Neuronal stem cell (in vitro differentiated cells): ENCODE results near the gene ADORA2A.

Source experiments
- DNase-seq: peaks from one replicate; pipeline ENCODE4 v3.0.0-alpha.2; 2013; ENCODE audit warnings: low spot score
- H2AFZ ChIP-seq: one replicate; pipeline ENCODE4 v1.6.1; 2013; ENCODE audit warnings: mild to moderate bottlenecking, low read length, inconsistent platforms
- H2AK5ac ChIP-seq: 2 replicates; pipeline ENCODE4 v1.6.1; 2013; ENCODE audit warnings: low read depth, mild to moderate bottlenecking, inconsistent platforms, low read length, moderate library complexity, mixed read lengths
- H2BK120ac ChIP-seq: 2 replicates; pipeline ENCODE4 v1.6.1; 2013; ENCODE audit warnings: low read depth, mild to moderate bottlenecking, inconsistent platforms, low read length, moderate library complexity, mixed read lengths
- H2BK12ac ChIP-seq: one replicate; pipeline ENCODE4 v1.6.1; 2013; ENCODE audit warnings: low read length, inconsistent platforms
- H2BK15ac ChIP-seq: 2 replicates; pipeline ENCODE4 v1.6.1; 2013; ENCODE audit warnings: mild to moderate bottlenecking, low read length, inconsistent platforms, mixed read lengths
- H2BK5ac ChIP-seq: one replicate; pipeline ENCODE4 v1.6.1; 2013; ENCODE audit warnings: inconsistent platforms, mild to moderate bottlenecking, low read length, moderate library complexity
- H3K14ac ChIP-seq: one replicate; pipeline ENCODE4 v1.6.1; 2013; ENCODE audit warnings: low read length, inconsistent platforms
- H3K18ac ChIP-seq: 2 replicates; pipeline ENCODE4 v1.6.1; 2013; ENCODE audit warnings: low read length, inconsistent platforms
- H3K23ac ChIP-seq: 2 replicates; pipeline ENCODE4 v1.6.1; 2013; ENCODE audit warnings: low read depth, mild to moderate bottlenecking, mixed read lengths, low read length, inconsistent platforms; ENCODE audit not compliant: poor library complexity
- H3K27ac ChIP-seq: replicated peaks from 3 replicates; pipeline ENCODE4 v1.5.1; 2013; ENCODE audit warnings: low read length, inconsistent platforms
- H3K27me3 ChIP-seq, 3 experiments: 2 replicates each; pipeline ENCODE4 v1.6.1; 2013; ENCODE audit warnings: low read length in 3 of 3, mild to moderate bottlenecking in 2 of 3, inconsistent platforms in 1 of 3, low read depth in 1 of 3, mixed read lengths in 1 of 3, moderate library complexity in 1 of 3; ENCODE audit not compliant: control insufficient read depth in 3 of 3, insufficient read depth in 3 of 3
- H3K36me3 ChIP-seq, 2 donors: replicated peaks in 1 of 2; 2 replicates each; pipeline ENCODE4 v1.6.1; 2013; ENCODE audit warnings: low read length in 2 of 2; ENCODE audit not compliant: control insufficient read depth in 2 of 2, insufficient read depth in 2 of 2
- H3K4ac ChIP-seq: 2 replicates; pipeline ENCODE4 v1.6.1; 2013; ENCODE audit warnings: inconsistent platforms, mild to moderate bottlenecking, low read length, moderate library complexity
- H3K4me1 ChIP-seq, 2 donors: 1 replicate in 1 of 2; 2 replicates in 1 of 2; pipeline ENCODE4 v1.6.1; 2013; ENCODE audit warnings: low read length in 2 of 2, low read depth in 1 of 2; ENCODE audit not compliant: control insufficient read depth in 2 of 2, insufficient read depth in 1 of 2
- H3K4me2 ChIP-seq: one replicate; pipeline ENCODE4 v1.6.1; 2013; ENCODE audit warnings: mild to moderate bottlenecking, low read length, inconsistent platforms; ENCODE audit not compliant: insufficient read depth, poor library complexity, severe bottlenecking
- H3K4me3 ChIP-seq, 2 donors: 2 replicates each; pipeline ENCODE4 v1.5.1; 2013; ENCODE audit warnings: low read length in 2 of 2, mild to moderate bottlenecking in 2 of 2, inconsistent platforms in 1 of 2, moderate library complexity in 1 of 2
- H3K79me1 ChIP-seq: one replicate; pipeline ENCODE4 v1.6.1; 2013; ENCODE audit warnings: low read depth, mild to moderate bottlenecking, inconsistent platforms, low read length, moderate library complexity
- H3K9ac ChIP-seq: one replicate; pipeline ENCODE4 v1.6.1; 2013; ENCODE audit warnings: mild to moderate bottlenecking, low read depth, low read length, inconsistent platforms; ENCODE audit not compliant: poor library complexity
- H3K9me3 ChIP-seq, 2 donors: replicated peaks in 1 of 2; 2 replicates each; pipeline versions ENCODE3 to v1.6.1; 2013; ENCODE audit warnings: low read length in 2 of 2, mild to moderate bottlenecking in 2 of 2, inconsistent platforms in 1 of 2, low read depth in 1 of 2, mixed read lengths in 1 of 2, moderate library complexity in 1 of 2; ENCODE audit not compliant: control insufficient read depth in 2 of 2, insufficient read depth in 1 of 2
- H4K8ac ChIP-seq: one replicate; pipeline ENCODE4 v1.6.1; 2013; ENCODE audit warnings: low read depth, mild to moderate bottlenecking, inconsistent platforms, low read length, moderate library complexity
- H4K91ac ChIP-seq: one replicate; pipeline ENCODE4 v1.6.1; 2013; ENCODE audit warnings: low read length, low read depth, mild to moderate bottlenecking, inconsistent platforms; ENCODE audit not compliant: poor library complexity
- WGBS, 2 donors: extraction: QIAGEN DNeasy Blood & Tissue Kit; methylation state at CpG; one replicate each; pipeline ENCODE4 v1.1.7; 2013; ENCODE audit warnings: missing lambda C conversion rate in 2 of 2, mixed read lengths in 1 of 2; ENCODE audit not compliant: insufficient read length in 2 of 2, insufficient replicate concordance in 1 of 2; ENCODE audit errors: extremely low coverage in 2 of 2; 5-methylcytosine and 5-hydroxymethylcytosine counted together

ADORA2A gene

DNA sequence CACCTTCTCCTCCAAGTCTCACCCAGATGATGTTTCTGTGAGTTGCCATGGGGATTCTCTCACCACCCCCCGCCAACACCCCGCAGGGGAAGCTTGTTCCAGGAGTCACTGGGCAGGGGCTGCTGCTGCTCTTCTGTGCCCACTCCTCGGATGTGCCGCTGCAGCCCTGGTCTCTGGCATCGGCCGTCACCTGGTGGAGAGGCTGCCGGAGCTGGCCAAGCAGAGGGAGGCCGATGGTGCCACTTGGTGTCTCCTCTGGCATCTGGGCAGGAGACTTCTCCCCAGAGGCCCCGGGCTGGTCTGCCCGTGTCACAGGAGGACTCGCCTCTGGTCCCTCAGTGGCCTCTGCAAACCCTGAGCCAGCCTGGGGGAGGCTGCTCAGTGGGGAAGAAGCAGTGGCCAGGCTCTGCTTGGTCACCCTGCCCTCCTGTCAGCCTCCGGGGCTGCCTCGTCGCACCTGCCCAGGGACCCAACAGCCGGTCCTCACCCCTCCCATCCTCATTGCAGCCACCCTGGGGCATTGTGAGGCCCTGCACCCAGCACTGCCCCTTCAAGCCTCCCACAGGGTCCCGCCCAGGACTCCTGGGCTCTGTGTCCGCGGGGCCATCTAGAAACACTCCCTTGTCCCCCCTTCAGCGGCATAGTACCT is 424 bp upstream of the ADORA2A start:
- no peak overlapping the region for H3K9ac ChIP-seq
- peak overlapping the region; percentile 59 for H2BK15ac ChIP-seq
- H2BK5ac ChIP-seq: no peak overlapping the region
- H3K4me1 ChIP-seq: peaks cover 8 to 14% of the 10 kb centered on the region in 2 donors
- H3K14ac ChIP-seq: no peak overlapping the region
- no peak for DNase-seq
- H3K4me3 ChIP-seq: no peak overlapping the region
- no CpG with 5 or more reads among the region's 19 CpGs for WGBS, 2 donors
- H4K8ac ChIP-seq: no peak overlapping the region
- no peaks in the 10 kb centered on the region for H3K9me3 ChIP-seq
- H3K18ac ChIP-seq: peak overlapping the region; percentile 52
- peaks cover 10 to 29% (median 26%) of the 10 kb centered on the region in 3 experiments for H3K27me3 ChIP-seq
- H2BK120ac ChIP-seq: no peak overlapping the region
- peak overlapping the region; percentile 70 for H3K23ac ChIP-seq
- H3K36me3 ChIP-seq: no peaks in the 10 kb centered on the region
- peak overlapping the region; percentile 80 for H2AK5ac ChIP-seq
- H3K4me2 ChIP-seq: no peak overlapping the region
- H2AFZ ChIP-seq: no peak overlapping the region
- H3K27ac ChIP-seq: no peak overlapping the region
- H2BK12ac ChIP-seq: peak overlapping the region; percentile 48
- peaks cover 2% of the 10 kb centered on the region for H3K79me1 ChIP-seq
- H4K91ac ChIP-seq: no peak overlapping the region
- no peak overlapping the region for H3K4ac ChIP-seq

DNA sequence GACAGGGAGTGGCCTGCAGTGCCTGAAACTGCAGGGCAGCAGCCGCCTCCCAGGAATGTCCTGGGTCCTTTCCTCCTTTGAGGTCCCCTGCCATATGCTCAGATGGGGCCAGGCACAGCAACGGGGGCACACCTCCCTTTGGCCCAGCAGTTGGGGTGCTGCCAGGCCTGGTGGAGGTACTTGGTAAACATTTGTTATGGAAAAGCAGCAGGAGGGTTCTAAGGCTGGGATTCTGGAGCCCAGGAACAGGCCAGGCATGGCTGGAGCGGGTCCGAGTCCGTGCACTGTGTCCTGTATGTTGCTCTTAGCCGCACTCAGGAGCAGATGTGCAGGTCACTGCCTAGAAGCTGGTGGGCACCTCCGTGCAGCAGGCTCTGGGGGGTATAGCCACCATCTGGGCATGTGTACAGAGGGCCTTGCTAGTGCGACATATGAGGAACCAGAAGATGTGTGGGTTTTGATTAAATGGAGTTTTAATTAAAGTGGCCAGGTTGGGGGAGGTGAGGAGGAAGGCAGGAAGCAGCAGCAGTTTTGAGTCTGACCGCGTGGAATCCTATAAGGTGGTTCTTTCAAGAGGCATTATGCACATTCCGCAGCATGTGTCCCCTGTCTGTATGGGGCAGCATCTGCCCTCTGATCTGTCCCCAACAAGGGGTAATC is 1.5 kb downstream of the ADORA2A start:
- H3K9me3 ChIP-seq: no peaks in the 10 kb centered on the region
- peaks cover 6 to 15% of the 10 kb centered on the region in 2 donors for H3K4me1 ChIP-seq
- peak overlapping the region; percentile 66 for H3K18ac ChIP-seq
- no CpG with 5 or more reads among the region's 11 CpGs for WGBS, 2 donors
- no peak overlapping the region for H2BK120ac ChIP-seq
- no peak overlapping the region for H2BK12ac ChIP-seq
- no peak overlapping the region for H3K14ac ChIP-seq
- H3K27ac ChIP-seq: no peak overlapping the region
- H2AK5ac ChIP-seq: no peak overlapping the region
- no peak overlapping the region for H2BK15ac ChIP-seq
- H2BK5ac ChIP-seq: no peak overlapping the region
- H3K79me1 ChIP-seq: peaks cover 5% of the 10 kb centered on the region
- no peak overlapping the region for H3K4me3 ChIP-seq
- no peak overlapping the region for H3K4ac ChIP-seq
- no peak overlapping the region for H3K23ac ChIP-seq
- H4K8ac ChIP-seq: no peak overlapping the region
- DNase-seq: no peak
- no peak overlapping the region for H3K4me2 ChIP-seq
- H3K27me3 ChIP-seq: peaks cover 10 to 26% (median 23%) of the 10 kb centered on the region in 3 experiments
- peak overlapping the region; percentile 56 for H2AFZ ChIP-seq
- H3K9ac ChIP-seq: no peak overlapping the region
- no peaks in the 10 kb centered on the region for H3K36me3 ChIP-seq
- H4K91ac ChIP-seq: no peak overlapping the region

DNA sequence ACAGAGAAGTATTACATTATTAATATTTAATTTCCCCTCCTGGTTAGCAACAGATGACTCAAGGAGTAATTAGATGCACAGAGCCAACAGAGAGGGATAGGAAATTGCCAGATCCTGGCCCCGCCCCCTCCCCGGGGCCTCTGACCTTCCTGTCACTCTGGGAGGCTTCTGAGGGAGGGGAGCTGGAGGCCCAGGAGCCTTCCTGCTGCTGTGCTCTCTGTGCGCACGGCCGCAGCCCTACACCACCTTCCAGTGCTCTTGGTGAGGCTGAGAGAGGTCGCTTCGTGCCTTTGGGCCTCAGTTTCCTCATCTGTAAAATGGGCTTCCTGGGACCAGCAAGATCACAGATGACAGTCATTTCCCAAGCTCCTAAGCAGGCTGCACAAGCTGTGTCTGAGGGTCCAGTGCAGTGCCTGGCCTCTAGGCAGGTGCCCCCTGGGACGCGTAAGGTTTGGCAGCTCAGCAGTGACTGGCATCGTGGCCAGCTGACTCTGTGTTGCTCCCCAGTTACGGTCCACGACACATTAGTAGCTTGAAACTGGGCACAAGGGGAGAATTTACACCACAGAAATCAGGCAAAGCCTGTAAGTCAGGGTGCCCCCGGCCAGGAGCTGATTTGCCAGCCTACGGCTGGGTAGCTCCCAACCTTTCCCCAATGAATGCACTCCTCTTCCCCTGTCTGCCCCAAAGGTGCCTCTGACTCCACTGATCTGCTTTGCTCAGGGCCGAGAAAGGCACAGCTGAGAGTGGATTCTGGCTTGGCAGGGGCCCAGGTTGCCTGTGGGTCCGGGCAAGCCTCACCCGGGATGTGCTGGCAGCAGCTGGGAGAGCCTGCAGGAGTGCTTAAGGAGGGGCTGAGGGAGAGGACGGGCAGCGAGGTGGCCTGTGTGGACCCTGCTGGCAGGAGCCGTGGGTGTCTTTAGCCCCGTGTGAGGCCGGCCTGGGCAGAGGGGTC is 2.3 kb downstream of the ADORA2A start:
- H3K79me1 ChIP-seq: peaks cover 5% of the 10 kb centered on the region
- H3K9ac ChIP-seq: peak overlapping the region; percentile 12
- H4K91ac ChIP-seq: no peak overlapping the region
- WGBS, 2 donors: no CpG with 5 or more reads among the region's 22 CpGs
- peaks cover 6 to 21% of the 10 kb centered on the region in 2 donors for H3K4me1 ChIP-seq
- peak overlapping the region; percentile 25 for H2AK5ac ChIP-seq
- no peak overlapping the region for H3K4me2 ChIP-seq
- H3K4me3 ChIP-seq: no peak overlapping the region
- DNase-seq: no peak
- H3K9me3 ChIP-seq: no peaks in the 10 kb centered on the region
- no peak overlapping the region for H3K27ac ChIP-seq
- peak overlapping the region; percentile 56 for H2AFZ ChIP-seq
- no peak overlapping the region for H4K8ac ChIP-seq
- H3K36me3 ChIP-seq: no peaks in the 10 kb centered on the region
- peaks cover 3 to 20% (median 15%) of the 10 kb centered on the region in 3 experiments for H3K27me3 ChIP-seq
- H2BK120ac ChIP-seq: no peak overlapping the region
- peak overlapping the region; percentile 58 for H3K14ac ChIP-seq
- no peak overlapping the region for H2BK12ac ChIP-seq
- H3K23ac ChIP-seq: peak overlapping the region; percentile 74
- H2BK5ac ChIP-seq: peak overlapping the region; percentile 80
- H3K4ac ChIP-seq: no peak overlapping the region
- peak overlapping the region; percentile 50 for H2BK15ac ChIP-seq
- H3K18ac ChIP-seq: peak overlapping the region; percentile 93
